Natural killer cell (primary cell): Measurements from ENCODE around the gene MARK3. TPM values are rescaled to one million over a fixed set of nuclear protein-coding genes. Genes with fewer than 3 reads are reported as not detected.

Experiments
- ATAC-seq, 3 donors: fragments of 150-1000 bp in 2 of 3; fragments of 200-7000 bp in 1 of 3; cut with Tn5 transposase; 1 replicate in 1 of 3; 2 replicates in 2 of 3; pipeline ENCODE4 v1.10.0; 2021; ENCODE audit warnings: mild to moderate bottlenecking in 2 of 3, moderate library complexity in 2 of 3
- DNase-seq, 2 donors: peaks; one replicate each; pipeline versions ENCODE4 v3.0.0 to v3.0.0-alpha.2; 2013 to 2021; ENCODE audit warnings: mixed read lengths in 1 of 2
- H3K27ac ChIP-seq: one replicate; pipeline ENCODE4 v1.5.1; 2013; ENCODE audit warnings: mild to moderate bottlenecking, low read length
- H3K27me3 ChIP-seq: one replicate; pipeline ENCODE4 v1.6.1; 2013; ENCODE audit warnings: low read length; ENCODE audit not compliant: control insufficient read depth, insufficient read depth
- H3K36me3 ChIP-seq: one replicate; pipeline ENCODE4 v1.6.1; 2013; ENCODE audit warnings: low read length; ENCODE audit not compliant: control insufficient read depth, insufficient read depth
- H3K4me1 ChIP-seq: one replicate; pipeline ENCODE4 v1.6.1; 2013; ENCODE audit warnings: low read length; ENCODE audit not compliant: control insufficient read depth, insufficient read depth
- H3K4me3 ChIP-seq: one replicate; pipeline ENCODE4 v1.5.1; 2013; ENCODE audit warnings: low read length
- H3K9me3 ChIP-seq: one replicate; pipeline ENCODE4 v1.6.1; 2013; ENCODE audit warnings: low read length; ENCODE audit not compliant: control insufficient read depth, insufficient read depth
- H3K27ac Mint-ChIP-seq, 2 donors: one replicate each; pipeline ENCODE4 v1.8.0; 2022; ENCODE audit warnings: mild to moderate bottlenecking in 2 of 2, mixed read lengths in 2 of 2, moderate library complexity in 1 of 2
- H3K27me3 Mint-ChIP-seq, 2 donors: one replicate each; pipeline ENCODE4 v1.8.0; 2022; ENCODE audit warnings: low read depth in 2 of 2, mixed read lengths in 2 of 2
- H3K36me3 Mint-ChIP-seq: one replicate; pipeline ENCODE4 v1.8.0; 2022; ENCODE audit warnings: mixed read lengths
- H3K4me1 Mint-ChIP-seq, 2 donors: one replicate each; pipeline ENCODE4 v1.8.0; 2022; ENCODE audit warnings: mixed read lengths in 2 of 2
- H3K4me3 Mint-ChIP-seq: one replicate; pipeline ENCODE4 v1.8.0; 2022; ENCODE audit warnings: mild to moderate bottlenecking, moderate library complexity, mixed read lengths
- H3K9me3 Mint-ChIP-seq, 2 donors: one replicate each; pipeline ENCODE4 v1.8.0; 2022; ENCODE audit warnings: mixed read lengths in 2 of 2
- WGBS: methylation state at CpG from one replicate; pipeline ENCODE4 v1.1.7; 2013; ENCODE audit warnings: missing lambda C conversion rate; ENCODE audit not compliant: insufficient coverage; 5-methylcytosine and 5-hydroxymethylcytosine counted together
- intact Hi-C: fragments of 100-400 bp; cut with micrococcal nuclease; formaldehyde crosslinking; loops from one replicate; pipeline ENCODE4 v1.14.2; 2022
- total RNA-seq, 4 donors: library from RNA; stranded (reverse); fragments of 120-200 nt in 1 of 4; gene quantifications; one replicate each; pipeline versions ENCODE4 v1.2.3 to v1.2.4, GENCODE V29; 2013 to 2022
- TF ChIP-seq, protein P1 (sequence below): fragments of 200-600 bp; IDR thresholded peaks from one replicate; pipeline ENCODE4 v1.8.0; 2022; ENCODE audit warnings: antibody characterized with exemption

The MARK3 gene
- total RNA-seq, 3 donors from 2014 or later (not counting 1 experiment from before 2014, with no cell fraction given) = 138 to 167 (median 152) TPM

GRCh38 chr14:103433916-103434563, 48.8 kb downstream of the MARK3 start:
- H3K27me3 ChIP-seq = no peaks in the 10 kb centered on the region
- ATAC-seq = no peak
- no peak for DNase-seq
- Mint-ChIP-seq H3K27ac (peak overlapping the region in 1 of 2 donors; percentile 24), H3K27me3 (no peaks in the 10 kb centered on the region), H3K4me3 (no peak overlapping the region), H3K4me1 (peaks cover 42 to 46% of the 10 kb centered on the region in 2 donors), H3K36me3 (no peaks in the 10 kb centered on the region), H3K9me3 (no peaks in the 10 kb centered on the region)
- WGBS = 91% methylated on average over 10 of the region's 10 CpGs
- H3K27ac ChIP-seq = no peak overlapping the region
- no peaks in the 10 kb centered on the region for H3K9me3 ChIP-seq
- intact Hi-C loops = no loop called here
- H3K36me3 ChIP-seq = peaks cover 6% of the 10 kb centered on the region
- H3K4me3 ChIP-seq = no peak overlapping the region
- no peaks in the 10 kb centered on the region for H3K4me1 ChIP-seq
- TF ChIP-seq, protein P1, sequence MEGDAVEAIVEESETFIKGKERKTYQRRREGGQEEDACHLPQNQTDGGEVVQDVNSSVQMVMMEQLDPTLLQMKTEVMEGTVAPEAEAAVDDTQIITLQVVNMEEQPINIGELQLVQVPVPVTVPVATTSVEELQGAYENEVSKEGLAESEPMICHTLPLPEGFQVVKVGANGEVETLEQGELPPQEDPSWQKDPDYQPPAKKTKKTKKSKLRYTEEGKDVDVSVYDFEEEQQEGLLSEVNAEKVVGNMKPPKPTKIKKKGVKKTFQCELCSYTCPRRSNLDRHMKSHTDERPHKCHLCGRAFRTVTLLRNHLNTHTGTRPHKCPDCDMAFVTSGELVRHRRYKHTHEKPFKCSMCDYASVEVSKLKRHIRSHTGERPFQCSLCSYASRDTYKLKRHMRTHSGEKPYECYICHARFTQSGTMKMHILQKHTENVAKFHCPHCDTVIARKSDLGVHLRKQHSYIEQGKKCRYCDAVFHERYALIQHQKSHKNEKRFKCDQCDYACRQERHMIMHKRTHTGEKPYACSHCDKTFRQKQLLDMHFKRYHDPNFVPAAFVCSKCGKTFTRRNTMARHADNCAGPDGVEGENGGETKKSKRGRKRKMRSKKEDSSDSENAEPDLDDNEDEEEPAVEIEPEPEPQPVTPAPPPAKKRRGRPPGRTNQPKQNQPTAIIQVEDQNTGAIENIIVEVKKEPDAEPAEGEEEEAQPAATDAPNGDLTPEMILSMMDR = no peak

DNA sequence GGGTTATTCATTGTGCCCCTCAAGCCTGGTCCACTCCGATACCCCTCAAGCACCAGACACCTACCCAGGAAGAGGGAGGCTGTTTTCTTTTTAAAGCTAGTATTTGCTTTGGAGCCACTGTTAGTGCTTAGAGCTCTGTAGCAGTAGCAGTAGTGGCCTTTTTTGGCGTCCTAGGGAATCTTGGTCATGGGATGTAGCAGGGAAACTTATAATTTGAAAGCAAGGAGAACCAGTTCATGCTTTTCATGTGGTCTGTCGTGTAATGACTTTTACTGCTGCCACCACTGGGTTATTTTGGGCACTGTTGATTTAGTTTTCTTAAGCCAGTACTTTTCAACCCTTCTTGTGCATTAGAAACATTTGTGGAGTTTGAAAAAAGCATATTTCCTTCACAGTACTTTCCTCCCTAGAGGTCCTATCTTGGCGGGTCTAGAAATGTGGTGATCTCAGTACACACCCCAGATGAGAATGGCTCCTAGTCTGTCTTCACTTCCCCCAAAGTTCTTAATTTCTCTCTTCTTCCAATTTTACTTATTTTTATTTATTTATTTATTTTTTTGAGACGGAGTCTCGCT, 49.7 kb downstream of the MARK3 start:
- no peak overlapping the region for H3K27ac ChIP-seq

GRCh38 chr14:103436533-103436932, 51.3 kb downstream of the MARK3 start:
- H3K9me3 Mint-ChIP-seq = no peaks in the 10 kb centered on the region
- TF ChIP-seq, protein P1 = no peak
- DNase-seq (no peak), ATAC-seq (no peak)
- no peaks in the 10 kb centered on the region for H3K27me3 Mint-ChIP-seq
- peak overlapping the region in 1 of 2 donors; percentile 48 for H3K27ac Mint-ChIP-seq
- no peak overlapping the region for H3K4me3 ChIP-seq
- peaks cover 34 to 37% of the 10 kb centered on the region in 2 donors for H3K4me1 Mint-ChIP-seq
- H3K4me1 ChIP-seq = no peaks in the 10 kb centered on the region
- no peaks in the 10 kb centered on the region for H3K9me3 ChIP-seq
- peaks cover 10% of the 10 kb centered on the region for H3K36me3 ChIP-seq
- no peaks in the 10 kb centered on the region for H3K27me3 ChIP-seq
- no peak overlapping the region for H3K27ac ChIP-seq
- H3K36me3 Mint-ChIP-seq = no peaks in the 10 kb centered on the region
- intact Hi-C loops = no loop called here
- WGBS = 95% methylated on average over 5 of the region's 5 CpGs
- H3K4me3 Mint-ChIP-seq = no peak overlapping the region

More for the DNA sequence above, 49.7 kb downstream of the MARK3 start:
- Histone ChIP-seq H3K4me1 (no peaks in the 10 kb centered on the region), H3K9me3 (no peaks in the 10 kb centered on the region), H3K36me3 (peaks cover 7% of the 10 kb centered on the region), H3K27me3 (no peaks in the 10 kb centered on the region), H3K4me3 (no peak overlapping the region)
- no peak for DNase-seq
- no peaks in the 10 kb centered on the region for H3K9me3 Mint-ChIP-seq
- TF ChIP-seq, protein P1 = no peak
- H3K27me3 Mint-ChIP-seq = no peaks in the 10 kb centered on the region
- H3K4me3 Mint-ChIP-seq = no peak overlapping the region
- peak overlapping the region in 1 of 2 donors; percentile 24 for H3K27ac Mint-ChIP-seq
- intact Hi-C loops = no loop called here
- ATAC-seq = no peak
- H3K36me3 Mint-ChIP-seq = no peaks in the 10 kb centered on the region
- WGBS = 87% methylated on average over 3 of the region's 6 CpGs
- H3K4me1 Mint-ChIP-seq = peaks cover 38 to 47% of the 10 kb centered on the region in 2 donors
